ENCODE data around the gene PLCD3.

- peak; percentile 31; the same call in 1 of the 2 replicates for TF ChIP-seq POLR2AphosphoS5 (IDR thresholded peaks at IDR 0.05; ENCODE audit: control insufficient read depth, insufficient read depth, low read depth, low read length)
- no peak for TF ChIP-seq FOS (IDR thresholded peaks at IDR 0.05; ENCODE audit: extremely low read depth, insufficient read length)
- TF ChIP-seq MXI1 (IDR thresholded peaks at IDR 0.05; ENCODE audit: low read depth, low read length), result no peak
- TF ChIP-seq BHLHE40 (IDR thresholded peaks at IDR 0.05; ENCODE audit: low read length), result no peak
- TF ChIP-seq ARID3A (IDR thresholded peaks at IDR 0.05; ENCODE audit: borderline replicate concordance, low read depth, low read length), result no peak
- TF ChIP-seq HDAC1 (IDR thresholded peaks at IDR 0.05), result no peak
- no peak for TF ChIP-seq KDM4B (IDR thresholded peaks at IDR 0.05; ENCODE audit: borderline replicate concordance in 2 of 2, low read depth in 1 of 2)
- TF ChIP-seq POLR2A (conservative IDR thresholded peaks at IDR 0.05), result no peak
- no peak for TF ChIP-seq NR2F6 (CRISPR knock-in tag; IDR thresholded peaks at IDR 0.05)
- TF ChIP-seq ZC3H8 (IDR thresholded peaks at IDR 0.05), result no peak
- TF ChIP-seq ZNF140 (CRISPR knock-in tag; IDR thresholded peaks at IDR 0.05), result no peak
- TF ChIP-seq CTCF (IDR thresholded peaks at IDR 0.05 in 2 of 3, conservative IDR thresholded peaks at IDR 0.05 in 1 of 3; ENCODE audit: insufficient read depth in 2 of 3, low read depth in 1 of 3, low read length in 3 of 3), result no peak
- no peak for TF ChIP-seq MCM5 (IDR thresholded peaks at IDR 0.05; ENCODE audit: low read depth)
- TF ChIP-seq CREM (IDR thresholded peaks at IDR 0.05; ENCODE audit: low read depth), result no peak
Observed at GRCh38 chr17:45098081-45098868, 34.0 kb downstream of the PLCD3 start.

Measured in K562 (cell line).